ENCODE data around the gene SCGB1A1. TPM values are rescaled to one million over a fixed set of nuclear protein-coding genes. Genes with fewer than 3 reads are reported as not detected.

The SCGB1A1 gene
- total RNA-seq, 3 donors from 2014 or later = not detected

- no peaks in the 10 kb centered on the region for H3K9me3 ChIP-seq
- intact Hi-C loops (cut with DNase I, micrococcal nuclease) = loop anchor here (10.0 kb wide), 2 partner anchors 145 to 295 kb away; partner anchors contain the start of gene AHNAK (in 1 of the 2)
- ATAC-seq (no peak), DNase-seq (no peak)
- no peaks in the 10 kb centered on the region for H3K36me3 ChIP-seq (ENCODE audit: low read depth)
- no peak for TF ChIP-seq CTCF (IDR thresholded peaks at IDR 0.05)
- peaks cover 25% of the 10 kb centered on the region for H3K4me1 ChIP-seq (ENCODE audit: low read depth)
- H3K4me3 ChIP-seq = no peak overlapping the region
Observed at GRCh38 chr11:62399878-62400266, 19.0 kb upstream of the SCGB1A1 start.

- ATAC-seq = no peak
- intact Hi-C loops (cut with DNase I, micrococcal nuclease) = no loop called here
- H3K4me3 ChIP-seq = no peak overlapping the region
- no peak for TF ChIP-seq CTCF (IDR thresholded peaks at IDR 0.05)
- no peaks in the 10 kb centered on the region for H3K36me3 ChIP-seq (ENCODE audit: low read depth)
- DNase-seq = peak in 1 of 3 donors; percentile 21
- peaks cover 21% of the 10 kb centered on the region for H3K4me1 ChIP-seq (ENCODE audit: low read depth)
- no peaks in the 10 kb centered on the region for H3K9me3 ChIP-seq
Observed at GRCh38 chr11:62400281-62400680, 18.6 kb upstream of the SCGB1A1 start.

GRCh38 chr11:62400760-62401159 lies 18.1 kb upstream of the SCGB1A1 start:
- H3K4me3 ChIP-seq = no peak overlapping the region
- no peaks in the 10 kb centered on the region for H3K9me3 ChIP-seq
- DNase-seq (peak; percentile 65 to 84 (median 72)), ATAC-seq (peak; percentile 69)
- no peak for TF ChIP-seq CTCF (IDR thresholded peaks at IDR 0.05)
- peaks cover 20% of the 10 kb centered on the region for H3K4me1 ChIP-seq (ENCODE audit: low read depth)
- intact Hi-C loops (cut with DNase I, micrococcal nuclease) = no loop called here
- H3K36me3 ChIP-seq (ENCODE audit: low read depth) = no peaks in the 10 kb centered on the region

GRCh38 chr11:62401356-62401755 lies 17.5 kb upstream of the SCGB1A1 start:
- no peaks in the 10 kb centered on the region for H3K36me3 ChIP-seq (ENCODE audit: low read depth)

GRCh38 chr11:62401811-62402210 lies 17.0 kb upstream of the SCGB1A1 start:
- intact Hi-C loops (cut with DNase I, micrococcal nuclease) = no loop called here
- H3K9me3 ChIP-seq = no peaks in the 10 kb centered on the region
- no peak for TF ChIP-seq CTCF (IDR thresholded peaks at IDR 0.05)
- peaks cover 20% of the 10 kb centered on the region for H3K4me1 ChIP-seq (ENCODE audit: low read depth)
- DNase-seq = peak in 1 of 3 donors; percentile 51
- no peak overlapping the region for H3K4me3 ChIP-seq
- no peaks in the 10 kb centered on the region for H3K36me3 ChIP-seq (ENCODE audit: low read depth)
- no peak for ATAC-seq

More at GRCh38 chr11:62401356-62401755, 17.5 kb upstream of the SCGB1A1 start:
- H3K4me3 ChIP-seq = no peak overlapping the region
- peaks cover 20% of the 10 kb centered on the region for H3K4me1 ChIP-seq (ENCODE audit: low read depth)
- ATAC-seq = no peak
- TF ChIP-seq CTCF (IDR thresholded peaks at IDR 0.05) = no peak
- DNase-seq = peak in 1 of 3 donors; percentile 35
- no peaks in the 10 kb centered on the region for H3K9me3 ChIP-seq
- intact Hi-C loops (cut with DNase I, micrococcal nuclease) = no loop called here
